GM12878 (cell line): Measurements from ENCODE around the gene LIM2. TPM values are rescaled to one million over a fixed set of nuclear protein-coding genes. Genes with fewer than 3 reads are reported as not detected.

Experiments used
- BCL11A ChIP-seq: IDR thresholded peaks from 2 replicates; pipeline ENCODE4 v1.6.1; 2011; ENCODE audit warnings: low read depth, low read length
- CEBPB ChIP-seq, 2 experiments: fragments of 150-350 bp in 1 of 2; IDR thresholded peaks; 2 replicates each; pipeline ENCODE4 v1.6.1; 2012 to 2014; ENCODE audit warnings: low read depth in 2 of 2, low read length in 2 of 2, borderline replicate concordance in 1 of 2, inconsistent platforms in 1 of 2
- CHD1 ChIP-seq: IDR thresholded peaks from 2 replicates; pipeline ENCODE4 v1.6.1; 2012; ENCODE audit warnings: low read depth, low read length, improper control_type of control experiment
- ETV6 ChIP-seq, 2 experiments: fragments of 450-650 bp in 1 of 2; IDR thresholded peaks in 1 of 2; conservative IDR thresholded peaks in 1 of 2; 2 replicates each; pipeline ENCODE4 v1.6.1; 2014; ENCODE audit warnings: antibody characterized with exemption in 1 of 2, borderline replicate concordance in 1 of 2, low read depth in 1 of 2, mild to moderate bottlenecking in 1 of 2, moderate library complexity in 1 of 2
- HCFC1 ChIP-seq: fragments of 150-350 bp; IDR thresholded peaks from 2 replicates; pipeline ENCODE4 v1.6.1; 2014; ENCODE audit warnings: low read length
- HDAC2 ChIP-seq: fragments of 200-600 bp; sonication (generic); IDR thresholded peaks from 2 replicates; pipeline ENCODE4 v1.6.1; 2017
- KLF5 ChIP-seq: fragments of 450-650 bp; IDR thresholded peaks from 2 replicates; pipeline ENCODE4 v1.6.1; 2014; ENCODE audit warnings: mild to moderate bottlenecking; ENCODE audit not compliant: partially characterized antibody
- MYB ChIP-seq: fragments of 150-350 bp; IDR thresholded peaks from 2 replicates; pipeline ENCODE4 v1.6.1; 2014; ENCODE audit warnings: mild to moderate bottlenecking, low read depth, low read length, borderline replicate concordance
- NBN ChIP-seq: fragments of 450-650 bp; IDR thresholded peaks from 2 replicates; pipeline ENCODE4 v1.6.1; 2016
- NFYB ChIP-seq: IDR thresholded peaks from 2 replicates; pipeline ENCODE4 v1.6.1; 2011; ENCODE audit warnings: low read depth, mild to moderate bottlenecking, low read length, improper control_type of control experiment, moderate library complexity; ENCODE audit not compliant: insufficient read depth
- NR2C2 ChIP-seq: IDR thresholded peaks from 2 replicates; pipeline ENCODE4 v1.6.1; 2011; ENCODE audit warnings: borderline replicate concordance, low read depth; ENCODE audit not compliant: control insufficient read depth, insufficient read length
- POLR2AphosphoS2 ChIP-seq: IDR thresholded peaks from 2 replicates; pipeline ENCODE4 v1.6.1; 2011; ENCODE audit warnings: low read depth, mild to moderate bottlenecking, low read length, improper control_type of control experiment, moderate library complexity
- SMAD1 ChIP-seq: fragments of 450-650 bp; IDR thresholded peaks from 2 replicates; pipeline ENCODE4 v1.6.1; 2018; ENCODE audit warnings: mild to moderate bottlenecking, low read depth; ENCODE audit not compliant: partially characterized antibody
- TBL1XR1 ChIP-seq: IDR thresholded peaks from 2 replicates; pipeline ENCODE4 v1.6.1; 2012; ENCODE audit warnings: low read depth, low read length, improper control_type of control experiment
- TCF12 ChIP-seq: IDR thresholded peaks from 2 replicates; pipeline ENCODE4 v1.6.1; 2011; ENCODE audit warnings: low read depth, mild to moderate bottlenecking, low read length
- TCF3 ChIP-seq: IDR thresholded peaks from 2 replicates; pipeline ENCODE4 v1.6.1; 2012; ENCODE audit warnings: low read depth, mild to moderate bottlenecking, low read length, borderline replicate concordance; ENCODE audit not compliant: insufficient read depth
- ZBED1 ChIP-seq: IDR thresholded peaks from 2 replicates; pipeline ENCODE4 v1.6.1; 2016; ENCODE audit warnings: borderline replicate concordance
- ZSCAN29 ChIP-seq: fragments of 450-650 bp; IDR thresholded peaks from 2 replicates; pipeline ENCODE4 v1.6.1; 2017; ENCODE audit warnings: mild to moderate bottlenecking, moderate library complexity
- polyA plus RNA-seq, 11 experiments: library from polyadenylated mRNA; depleted of rRNA in 4 of 11; unstranded in 6 of 11; stranded (reverse) in 5 of 11; fragments of >200 nt; fragmentation: Nextera tagmentation in 4 of 11; fragmentation: Illumina TruSeq in 1 of 11; extraction: Ambion mirVana in 4 of 11; extraction: Trizol in 1 of 11; gene quantifications; 1 replicate in 1 of 11; 2 replicates in 10 of 11; pipeline versions ENCODE4 v1.2.1 to v1.2.3, GENCODE V29; 2011 to 2016; ENCODE audit warnings: inconsistent platforms in 2 of 11, missing spikeins in 2 of 11, low read depth in 1 of 11
- total RNA-seq, 4 experiments: library from RNA; depleted of rRNA in 3 of 4; stranded (reverse); fragments of >200 nt in 3 of 4; fragmentation: Illumina TruSeq in 1 of 4; extraction: Trizol in 1 of 4; gene quantifications; 2 replicates each; pipeline versions ENCODE4 v1.2.1 to v1.2.3, GENCODE V29; 2013 to 2021
- TF ChIP-seq, protein P1 (sequence below): fragments of 450-650 bp; formaldehyde crosslinking; IDR thresholded peaks from 2 replicates; pipeline ENCODE4 v1.5.0; 2022; ENCODE audit warnings: mild to moderate bottlenecking, missing genetic modification characterization
- TF ChIP-seq, protein P2 (sequence below): fragments of 450-650 bp; IDR thresholded peaks from 2 replicates; pipeline ENCODE4 v1.6.1; 2018; ENCODE audit warnings: mild to moderate bottlenecking, low read depth, moderate library complexity; ENCODE audit not compliant: partially characterized antibody
- TF ChIP-seq, protein P3 (sequence below): fragments of 450-650 bp; formaldehyde crosslinking; IDR thresholded peaks from 2 replicates; pipeline ENCODE4 v1.4.0; 2022; ENCODE audit warnings: mild to moderate bottlenecking, moderate library complexity

LIM2 gene
- total and polyA plus RNA-seq, 10 of the 15 experiments (the other 5 are each of a cell fraction or from before 2014, with no cell fraction given) = not detected

DNA sequence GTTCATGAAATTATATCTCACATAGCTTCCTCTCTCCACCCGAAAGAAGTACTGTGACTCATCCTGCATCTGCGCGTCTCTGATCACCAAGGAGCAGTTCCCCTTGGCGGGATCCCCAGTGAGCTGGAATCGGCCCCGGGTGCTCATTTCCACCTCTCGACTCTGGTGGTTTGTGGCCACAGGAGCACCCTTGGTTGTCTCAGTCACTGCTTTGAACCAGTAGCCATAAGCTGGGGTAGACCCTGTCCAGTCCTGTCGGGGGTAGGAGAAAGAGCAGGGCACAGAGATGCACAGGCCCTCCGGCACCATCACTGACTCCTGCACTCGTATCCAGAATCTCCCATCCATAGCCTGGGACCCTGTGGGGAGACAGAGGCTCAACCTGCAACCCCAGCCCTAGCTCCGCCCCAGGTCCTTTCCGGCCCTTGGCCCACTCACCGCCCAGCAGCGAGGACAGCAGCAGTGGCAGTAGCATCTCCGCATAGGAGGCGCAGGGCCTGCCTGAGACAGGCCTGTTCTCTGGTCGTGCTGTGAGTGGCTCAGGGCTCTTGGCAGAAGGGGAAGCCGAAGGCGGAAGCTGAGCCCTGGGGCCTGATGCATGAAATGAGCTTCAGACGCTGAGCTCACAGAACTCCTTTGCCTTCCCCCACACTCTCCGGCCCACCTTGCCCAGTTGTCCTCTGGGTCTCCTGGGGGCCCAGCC lies 29.5 kb upstream of the LIM2 start, which contains the start of gene SIGLEC10 (continued):
- TF ChIP-seq, protein P1, sequence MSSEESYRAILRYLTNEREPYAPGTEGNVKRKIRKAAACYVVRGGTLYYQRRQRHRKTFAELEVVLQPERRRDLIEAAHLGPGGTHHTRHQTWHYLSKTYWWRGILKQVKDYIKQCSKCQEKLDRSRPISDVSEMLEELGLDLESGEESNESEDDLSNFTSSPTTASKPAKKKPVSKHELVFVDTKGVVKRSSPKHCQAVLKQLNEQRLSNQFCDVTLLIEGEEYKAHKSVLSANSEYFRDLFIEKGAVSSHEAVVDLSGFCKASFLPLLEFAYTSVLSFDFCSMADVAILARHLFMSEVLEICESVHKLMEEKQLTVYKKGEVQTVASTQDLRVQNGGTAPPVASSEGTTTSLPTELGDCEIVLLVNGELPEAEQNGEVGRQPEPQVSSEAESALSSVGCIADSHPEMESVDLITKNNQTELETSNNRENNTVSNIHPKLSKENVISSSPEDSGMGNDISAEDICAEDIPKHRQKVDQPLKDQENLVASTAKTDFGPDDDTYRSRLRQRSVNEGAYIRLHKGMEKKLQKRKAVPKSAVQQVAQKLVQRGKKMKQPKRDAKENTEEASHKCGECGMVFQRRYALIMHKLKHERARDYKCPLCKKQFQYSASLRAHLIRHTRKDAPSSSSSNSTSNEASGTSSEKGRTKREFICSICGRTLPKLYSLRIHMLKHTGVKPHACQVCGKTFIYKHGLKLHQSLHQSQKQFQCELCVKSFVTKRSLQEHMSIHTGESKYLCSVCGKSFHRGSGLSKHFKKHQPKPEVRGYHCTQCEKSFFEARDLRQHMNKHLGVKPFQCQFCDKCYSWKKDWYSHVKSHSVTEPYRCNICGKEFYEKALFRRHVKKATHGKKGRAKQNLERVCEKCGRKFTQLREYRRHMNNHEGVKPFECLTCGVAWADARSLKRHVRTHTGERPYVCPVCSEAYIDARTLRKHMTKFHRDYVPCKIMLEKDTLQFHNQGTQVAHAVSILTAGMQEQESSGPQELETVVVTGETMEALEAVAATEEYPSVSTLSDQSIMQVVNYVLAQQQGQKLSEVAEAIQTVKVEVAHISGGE = no peak
- TF ChIP-seq ZBED1 (peak; percentile 51; the same call in 1 of the 2 replicates), SMAD1 (no peak), CHD1 (no peak), NBN (no peak), ZSCAN29 (no peak), MYB (no peak), KLF5 (no peak), TCF12 (no peak), TBL1XR1 (no peak), HCFC1 (no peak), TCF3 (no peak), CEBPB (IDR thresholded peaks at IDR 0.05; ENCODE audit: borderline replicate concordance in 1 of 2, low read depth in 2 of 2, low read length in 2 of 2) (no peak), NFYB (no peak), ETV6 (conservative IDR thresholded peaks at IDR 0.05 in 1 of 2, IDR thresholded peaks at IDR 0.05 in 1 of 2; ENCODE audit: borderline replicate concordance in 1 of 2, low read depth in 1 of 2) (0 out of 4 replicates have a peak, but pooled peaks of 1 of the 2 experiments have one; percentile 37), BCL11A (0 out of 2 replicates have a peak, but pooled peaks have one; percentile 36), POLR2AphosphoS2 (no peak), HDAC2 (no peak), NR2C2 (no peak)
- TF ChIP-seq, protein P2, sequence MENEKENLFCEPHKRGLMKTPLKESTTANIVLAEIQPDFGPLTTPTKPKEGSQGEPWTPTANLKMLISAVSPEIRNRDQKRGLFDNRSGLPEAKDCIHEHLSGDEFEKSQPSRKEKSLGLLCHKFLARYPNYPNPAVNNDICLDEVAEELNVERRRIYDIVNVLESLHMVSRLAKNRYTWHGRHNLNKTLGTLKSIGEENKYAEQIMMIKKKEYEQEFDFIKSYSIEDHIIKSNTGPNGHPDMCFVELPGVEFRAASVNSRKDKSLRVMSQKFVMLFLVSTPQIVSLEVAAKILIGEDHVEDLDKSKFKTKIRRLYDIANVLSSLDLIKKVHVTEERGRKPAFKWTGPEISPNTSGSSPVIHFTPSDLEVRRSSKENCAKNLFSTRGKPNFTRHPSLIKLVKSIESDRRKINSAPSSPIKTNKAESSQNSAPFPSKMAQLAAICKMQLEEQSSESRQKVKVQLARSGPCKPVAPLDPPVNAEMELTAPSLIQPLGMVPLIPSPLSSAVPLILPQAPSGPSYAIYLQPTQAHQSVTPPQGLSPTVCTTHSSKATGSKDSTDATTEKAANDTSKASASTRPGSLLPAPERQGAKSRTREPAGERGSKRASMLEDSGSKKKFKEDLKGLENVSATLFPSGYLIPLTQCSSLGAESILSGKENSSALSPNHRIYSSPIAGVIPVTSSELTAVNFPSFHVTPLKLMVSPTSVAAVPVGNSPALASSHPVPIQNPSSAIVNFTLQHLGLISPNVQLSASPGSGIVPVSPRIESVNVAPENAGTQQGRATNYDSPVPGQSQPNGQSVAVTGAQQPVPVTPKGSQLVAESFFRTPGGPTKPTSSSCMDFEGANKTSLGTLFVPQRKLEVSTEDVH = no peak
- TF ChIP-seq, protein P3, sequence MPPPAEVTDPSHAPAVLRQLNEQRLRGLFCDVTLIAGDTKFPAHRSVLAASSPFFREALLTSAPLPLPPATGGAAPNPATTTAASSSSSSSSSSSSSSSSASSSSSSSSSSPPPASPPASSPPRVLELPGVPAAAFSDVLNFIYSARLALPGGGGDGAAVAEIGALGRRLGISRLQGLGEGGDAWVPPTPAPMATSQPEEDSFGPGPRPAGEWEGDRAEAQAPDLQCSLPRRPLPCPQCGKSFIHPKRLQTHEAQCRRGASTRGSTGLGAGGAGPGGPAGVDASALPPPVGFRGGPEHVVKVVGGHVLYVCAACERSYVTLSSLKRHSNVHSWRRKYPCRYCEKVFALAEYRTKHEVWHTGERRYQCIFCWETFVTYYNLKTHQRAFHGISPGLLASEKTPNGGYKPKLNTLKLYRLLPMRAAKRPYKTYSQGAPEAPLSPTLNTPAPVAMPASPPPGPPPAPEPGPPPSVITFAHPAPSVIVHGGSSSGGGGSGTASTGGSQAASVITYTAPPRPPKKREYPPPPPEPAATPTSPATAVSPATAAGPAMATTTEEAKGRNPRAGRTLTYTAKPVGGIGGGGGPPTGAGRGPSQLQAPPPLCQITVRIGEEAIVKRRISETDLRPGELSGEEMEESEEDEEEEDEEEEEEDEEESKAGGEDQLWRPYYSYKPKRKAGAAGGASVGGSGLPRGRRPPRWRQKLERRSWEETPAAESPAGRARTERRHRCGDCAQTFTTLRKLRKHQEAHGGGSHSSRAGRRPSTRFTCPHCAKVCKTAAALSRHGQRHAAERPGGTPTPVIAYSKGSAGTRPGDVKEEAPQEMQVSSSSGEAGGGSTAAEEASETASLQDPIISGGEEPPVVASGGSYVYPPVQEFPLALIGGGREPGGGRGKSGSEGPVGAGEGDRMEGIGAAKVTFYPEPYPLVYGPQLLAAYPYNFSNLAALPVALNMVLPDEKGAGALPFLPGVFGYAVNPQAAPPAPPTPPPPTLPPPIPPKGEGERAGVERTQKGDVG = no peak
